Measurements from ENCODE around the gene TUSC2.

TUSC2 gene, protein sequence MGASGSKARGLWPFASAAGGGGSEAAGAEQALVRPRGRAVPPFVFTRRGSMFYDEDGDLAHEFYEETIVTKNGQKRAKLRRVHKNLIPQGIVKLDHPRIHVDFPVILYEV

GRCh38 chr3:50327943-50328691 lies at the start of gene TUSC2:
Gene TUSC2 (minus strand): TSS chr3:50328223. CDS start chr3:50328099, 124 bp downstream.
- H3K4me3 ChIP-seq (ENCODE audit: low read depth, low read length): peak within 1 kb of the TSS; percentile 94
- peak; percentile 81 for DNase-seq (ENCODE audit: low read depth)

DNA sequence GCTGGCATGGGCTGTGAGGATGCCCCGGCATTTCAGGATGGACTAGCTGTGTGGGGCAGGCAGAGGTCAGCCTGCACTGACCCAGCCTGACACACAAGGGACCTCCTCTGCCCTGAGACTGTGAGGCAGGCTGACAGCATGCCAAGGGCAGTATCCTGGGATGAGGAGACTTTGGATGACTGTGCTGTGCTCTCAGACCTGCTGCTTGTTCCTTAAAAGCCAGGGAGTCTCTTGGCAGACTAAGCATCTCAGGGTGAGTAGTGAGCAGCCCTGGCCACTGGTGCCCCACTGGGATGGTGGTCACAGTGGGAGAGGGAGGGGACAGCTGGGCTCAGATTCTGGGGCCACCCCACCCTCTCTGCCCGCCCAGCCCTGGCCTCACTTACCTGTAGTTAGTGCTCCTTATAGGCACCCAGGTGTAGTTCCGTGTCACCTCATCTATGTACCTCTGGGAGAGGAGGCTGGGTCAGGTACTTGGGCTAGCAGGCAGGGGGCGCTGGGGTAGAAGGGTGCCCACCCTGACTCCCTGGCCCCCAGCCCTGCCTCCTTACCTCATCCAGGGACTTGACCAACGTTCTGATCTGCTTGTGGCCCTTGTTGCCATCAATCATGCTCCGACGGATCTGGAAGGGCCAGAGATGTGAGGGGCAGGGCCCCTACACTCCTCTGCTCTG lies 47.4 kb upstream of the TUSC2 start:
- H3K4me3 ChIP-seq (ENCODE audit: low read depth, low read length): no peak overlapping the region
- DNase-seq (ENCODE audit: low read depth): no peak

DNA sequence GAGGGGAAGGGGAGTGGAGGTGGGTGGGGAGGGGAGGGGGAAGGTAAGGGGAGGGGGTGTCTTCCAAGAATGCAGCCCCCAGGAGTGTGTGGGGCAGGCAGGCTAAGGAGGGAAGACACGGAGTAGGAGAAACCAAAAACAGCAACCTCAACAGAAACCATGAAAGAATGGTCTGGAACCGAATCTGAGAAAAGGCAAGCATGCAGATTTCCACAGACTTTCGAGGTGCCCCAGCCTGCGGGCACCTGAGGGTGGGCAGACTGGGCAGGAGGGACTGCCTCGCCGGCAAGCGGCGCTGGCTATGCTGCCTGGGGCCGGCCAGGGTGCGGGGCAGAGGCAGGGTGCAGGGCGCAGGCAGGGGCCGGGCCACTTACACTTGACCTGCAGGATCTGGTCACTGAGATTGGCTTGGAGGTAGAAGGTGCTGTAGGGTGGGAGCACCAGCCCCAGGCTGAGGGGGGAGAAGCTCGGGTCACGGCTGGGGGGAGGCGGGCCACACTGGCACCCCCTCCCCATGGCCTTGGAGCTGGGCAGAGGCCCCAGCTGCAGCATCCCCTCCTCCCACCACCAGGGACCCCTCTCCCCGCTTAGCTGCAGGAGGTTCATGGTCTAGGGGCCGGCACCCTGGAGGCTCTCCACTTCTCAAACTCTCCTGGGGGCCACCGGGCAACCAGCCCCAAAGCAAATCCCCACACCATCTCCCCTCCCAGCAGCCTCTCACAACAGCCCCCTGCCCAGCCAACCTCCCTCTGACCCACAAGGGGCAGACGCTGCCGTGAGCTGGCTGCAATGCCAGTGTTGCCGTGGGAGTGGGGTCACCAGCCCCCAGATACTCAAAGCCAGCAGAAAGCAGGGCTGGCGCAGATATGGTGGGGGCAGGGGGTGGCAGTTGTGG lies 46.6 kb upstream of the TUSC2 start:
- no peak for DNase-seq (ENCODE audit: low read depth)
- H3K4me3 ChIP-seq (ENCODE audit: low read depth, low read length): no peak overlapping the region

GRCh38 chr3:50373146-50374051 lies 45.4 kb upstream of the TUSC2 start:
- H3K4me3 ChIP-seq (ENCODE audit: low read depth, low read length): no peak overlapping the region
- no peak for DNase-seq (ENCODE audit: low read depth)

DNA sequence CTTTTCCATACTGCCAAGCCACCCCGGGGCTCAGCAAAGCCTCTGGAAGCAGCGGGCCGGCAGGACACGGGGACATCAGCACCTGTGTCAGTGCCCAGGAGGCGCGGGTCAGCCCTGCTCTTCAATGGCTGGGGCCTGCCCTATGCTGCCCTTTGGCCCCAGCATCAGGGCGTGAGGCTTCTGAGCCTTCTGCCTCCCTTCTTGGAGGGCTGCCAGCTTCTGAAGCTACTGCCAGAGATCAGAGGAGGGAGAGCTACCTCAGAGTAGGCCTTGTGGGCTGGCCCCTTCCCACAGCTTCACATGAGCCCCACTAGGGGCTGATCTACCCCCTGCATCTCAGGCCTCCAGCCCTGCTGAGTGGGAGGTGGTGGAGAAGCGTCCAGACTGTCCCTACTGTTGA lies 44.3 kb upstream of the TUSC2 start:
- DNase-seq (ENCODE audit: low read depth): no peak
- no peak overlapping the region for H3K4me3 ChIP-seq (ENCODE audit: low read depth, low read length)

DNA sequence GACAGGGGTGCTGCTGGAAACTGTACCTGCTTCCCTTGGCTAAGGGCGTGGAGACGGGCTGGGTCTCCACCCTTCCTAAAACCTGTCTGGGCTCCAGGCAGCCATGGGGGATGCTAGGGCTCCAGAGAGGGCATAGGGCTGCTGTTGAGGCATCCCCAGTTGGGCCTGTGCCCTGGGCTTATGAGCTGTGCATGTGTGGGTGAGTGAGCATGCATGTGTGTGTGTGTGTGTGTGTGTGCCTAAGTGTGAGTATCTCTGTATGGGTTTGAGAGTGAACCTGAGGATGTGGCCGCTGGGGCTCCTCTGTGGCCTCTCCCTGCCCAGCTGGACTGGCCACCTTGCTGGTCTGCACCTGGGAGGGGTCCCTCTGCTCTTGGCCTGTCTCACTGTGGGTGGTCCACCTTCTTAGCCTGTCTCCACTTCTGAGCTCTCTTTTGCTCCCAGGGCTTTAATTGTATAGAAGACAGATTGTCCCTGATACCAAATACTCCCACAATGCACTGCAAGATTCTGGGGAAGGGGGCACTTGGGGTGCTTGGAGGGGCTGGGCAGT lies 43.2 kb upstream of the TUSC2 start:
- peak; percentile 29 for DNase-seq (ENCODE audit: low read depth)

DNA sequence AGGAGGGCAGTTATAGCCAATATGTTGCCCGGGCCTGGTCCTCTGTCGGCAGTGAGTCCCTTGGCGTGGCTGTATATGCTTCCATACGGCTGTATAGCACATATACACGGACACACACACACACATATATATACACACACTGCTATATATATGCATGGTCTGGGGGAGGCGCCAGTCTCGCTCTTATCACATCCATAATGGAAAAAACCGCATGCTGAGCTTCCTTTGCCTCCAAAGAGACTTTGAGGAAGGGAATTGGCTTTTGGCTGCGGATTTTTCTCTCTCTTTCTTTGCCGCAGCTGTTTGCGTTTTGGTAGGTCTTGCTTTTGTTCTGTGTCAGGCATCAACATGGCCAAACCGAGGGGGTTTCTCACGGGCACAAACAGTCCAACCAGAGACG lies 42.6 kb upstream of the TUSC2 start:
- H3K4me3 ChIP-seq (ENCODE audit: low read depth, low read length): no peak overlapping the region
- no peak for DNase-seq (ENCODE audit: low read depth)

More for the DNA sequence above, 43.2 kb upstream of the TUSC2 start:
- no peak overlapping the region for H3K4me3 ChIP-seq (ENCODE audit: low read depth, low read length)

DNA sequence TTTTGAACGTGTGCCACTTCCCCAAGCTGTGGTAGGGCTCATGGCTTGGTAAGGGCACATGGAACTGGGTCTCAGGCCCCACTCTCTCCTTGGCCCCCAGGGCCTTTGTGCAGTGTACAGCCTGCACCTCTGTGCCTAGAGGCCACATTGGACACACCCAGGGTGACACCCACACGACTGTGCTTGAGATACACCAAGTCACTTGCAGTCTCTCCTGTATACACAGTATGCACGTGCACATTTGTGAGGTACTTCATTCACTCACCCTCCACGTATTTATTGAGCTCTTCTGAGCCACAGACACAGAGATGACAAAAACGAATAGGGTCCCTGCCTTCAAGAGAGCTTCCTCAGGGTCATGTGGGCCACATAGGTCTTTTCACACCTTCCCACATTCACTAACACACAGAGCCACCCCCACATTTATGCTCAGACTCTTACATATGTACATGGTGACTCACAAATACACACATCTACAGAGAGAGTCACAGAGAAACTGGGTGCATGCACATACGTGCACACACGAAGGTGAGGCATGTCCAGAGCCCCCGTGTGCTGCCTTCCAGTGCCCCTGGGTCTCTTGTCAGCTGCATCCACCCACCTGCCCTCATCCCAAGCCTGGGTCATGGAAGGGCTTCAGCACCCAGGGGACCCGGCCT lies 41.1 kb upstream of the TUSC2 start:
- DNase-seq (ENCODE audit: low read depth): no peak
- H3K4me3 ChIP-seq (ENCODE audit: low read depth, low read length): no peak overlapping the region

DNA sequence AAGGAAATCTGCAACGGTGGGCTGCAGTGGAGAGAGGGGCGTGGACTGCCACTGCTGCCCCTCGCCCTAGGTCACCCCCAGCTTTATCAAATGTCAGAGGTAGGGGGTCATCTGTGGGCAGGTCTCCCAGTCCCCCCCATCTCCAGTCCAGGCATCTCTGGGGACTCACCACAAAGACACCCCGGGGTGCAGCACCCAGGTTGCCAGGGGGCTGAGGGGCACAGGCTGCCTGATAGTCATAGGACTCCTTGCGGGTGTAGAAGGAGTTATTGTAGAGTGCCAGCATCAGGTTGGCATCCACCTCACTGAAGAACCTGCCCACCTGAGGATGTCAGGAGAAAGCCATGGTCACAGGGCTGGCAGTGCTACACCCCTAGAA lies 37.8 kb upstream of the TUSC2 start:
- DNase-seq (ENCODE audit: low read depth): no peak
- H3K4me3 ChIP-seq (ENCODE audit: low read depth, low read length): no peak overlapping the region

- DNase-seq (ENCODE audit: low read depth): no peak
- peak overlapping the region; percentile 50 for H3K4me3 ChIP-seq (ENCODE audit: low read depth, low read length)
Observed at GRCh38 chr3:50365080-50365841, 37.2 kb upstream of the TUSC2 start.

- H3K4me3 ChIP-seq (ENCODE audit: low read depth, low read length): peak overlapping the region; percentile 50
- no peak for DNase-seq (ENCODE audit: low read depth)
Observed at GRCh38 chr3:50364573-50365079, 36.6 kb upstream of the TUSC2 start.

- peak overlapping the region; percentile 91 for H3K4me3 ChIP-seq (ENCODE audit: low read depth, low read length)
- DNase-seq (ENCODE audit: low read depth): no peak
Observed at GRCh38 chr3:50359760-50360110, 31.7 kb upstream of the TUSC2 start.

GRCh38 chr3:50358911-50359759 lies 31.1 kb upstream of the TUSC2 start, which contains the start of gene TMEM115:
Gene TMEM115 (minus strand): TSS chr3:50359521. CDS start chr3:50359063, 458 bp downstream.
- H3K4me3 ChIP-seq (ENCODE audit: low read depth, low read length): peak within 1 kb of the TSS; percentile 91
- peak; percentile 97 for DNase-seq (ENCODE audit: low read depth)

DNA sequence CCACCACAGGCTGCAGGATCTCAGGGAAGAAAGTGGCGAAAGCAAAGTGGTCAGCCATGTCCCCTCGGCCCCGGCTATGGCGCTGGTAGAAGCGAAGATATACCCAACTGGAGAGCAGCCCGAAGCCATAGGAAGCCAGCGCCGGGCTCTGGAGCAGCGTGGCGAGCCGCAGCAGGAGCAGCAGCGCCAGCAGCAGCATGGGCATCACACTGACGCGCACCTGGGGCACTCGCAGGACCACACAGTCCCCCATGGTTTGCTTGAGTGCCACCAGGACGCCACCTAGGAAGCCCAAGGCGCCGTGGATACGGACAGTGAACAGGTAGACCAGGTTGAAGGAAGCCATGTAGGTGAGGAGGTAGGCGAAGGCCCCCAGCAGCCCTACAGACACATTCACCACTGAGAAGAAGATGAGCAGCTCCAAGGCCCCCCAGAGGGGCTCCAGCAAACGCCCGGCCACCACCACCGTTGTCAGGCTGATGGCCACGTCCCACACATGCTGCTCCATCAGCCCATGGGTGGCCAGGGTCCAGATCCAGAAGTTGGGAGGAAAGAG lies 30.4 kb upstream of the TUSC2 start:
- DNase-seq (ENCODE audit: low read depth): no peak
- peak overlapping the region; percentile 91 for H3K4me3 ChIP-seq (ENCODE audit: low read depth, low read length)

DNA sequence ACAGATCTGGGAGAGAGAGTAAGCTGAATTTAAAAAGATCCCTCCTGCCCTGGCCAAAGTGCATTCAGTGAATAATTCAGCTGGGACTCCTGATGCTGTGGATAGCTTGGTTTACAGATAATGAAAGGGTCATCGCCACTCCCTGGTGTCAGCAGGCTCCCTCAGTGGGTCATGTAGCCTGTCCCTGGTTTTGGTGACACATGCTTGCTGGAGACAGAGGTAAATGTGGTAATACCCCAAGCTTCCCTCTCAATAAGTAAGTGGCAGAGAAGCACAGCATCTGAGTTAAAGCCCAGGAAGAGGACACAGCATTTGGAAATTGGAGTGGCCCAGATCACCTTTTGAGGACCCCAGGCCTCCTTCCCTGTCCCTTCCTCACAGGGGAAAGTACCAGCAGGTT lies 29.5 kb upstream of the TUSC2 start:
- DNase-seq (ENCODE audit: low read depth): no peak

GRCh38 chr3:50356553-50356952 lies 28.5 kb upstream of the TUSC2 start:
- H3K4me3 ChIP-seq (ENCODE audit: low read depth, low read length): peak overlapping the region; percentile 91
- DNase-seq (ENCODE audit: low read depth): no peak

More for the DNA sequence above, 29.5 kb upstream of the TUSC2 start:
- peak overlapping the region; percentile 91 for H3K4me3 ChIP-seq (ENCODE audit: low read depth, low read length)

Measured in skeletal muscle cell (primary cell).